WTC11 (cell line): ENCODE data around the gene COX7B.

Experiments
- ATF1 ChIP-seq: sonication (generic); formaldehyde crosslinking; IDR thresholded peaks from 2 replicates; pipeline ENCODE4 v1.8.1; 2023; ENCODE audit warnings: mild to moderate bottlenecking, moderate library complexity, missing genetic modification reagents
- SMAD3 ChIP-seq: sonication (generic); formaldehyde crosslinking; IDR thresholded peaks from 2 replicates; pipeline ENCODE4 v1.8.0; 2022; ENCODE audit warnings: missing genetic modification reagents, mild to moderate bottlenecking, borderline replicate concordance
- ZNF232 ChIP-seq: sonication (generic); formaldehyde crosslinking; IDR thresholded peaks from 2 replicates; pipeline ENCODE4 v1.8.0; 2022; ENCODE audit warnings: mild to moderate bottlenecking, missing genetic modification reagents
- TF ChIP-seq, protein P1 (sequence below): sonication (generic); formaldehyde crosslinking; IDR thresholded peaks from 2 replicates; pipeline ENCODE4 v1.8.0; 2022; ENCODE audit warnings: mild to moderate bottlenecking, missing genetic modification reagents
- TF ChIP-seq, protein P2 (sequence below): fragments of 200-600 bp; IDR thresholded peaks from 2 replicates; pipeline ENCODE4 v1.8.0; 2022; ENCODE audit warnings: antibody characterized with exemption
- TF ChIP-seq, protein P3 (sequence below): sonication (generic); formaldehyde crosslinking; IDR thresholded peaks from 2 replicates; pipeline ENCODE4 v1.8.0; 2022; ENCODE audit warnings: mild to moderate bottlenecking, missing genetic modification reagents
- TF ChIP-seq, protein P4 (sequence below): sonication (generic); formaldehyde crosslinking; IDR thresholded peaks from 2 replicates; pipeline ENCODE4 v1.8.1; 2023; ENCODE audit warnings: mild to moderate bottlenecking, missing genetic modification reagents, moderate library complexity

DNA sequence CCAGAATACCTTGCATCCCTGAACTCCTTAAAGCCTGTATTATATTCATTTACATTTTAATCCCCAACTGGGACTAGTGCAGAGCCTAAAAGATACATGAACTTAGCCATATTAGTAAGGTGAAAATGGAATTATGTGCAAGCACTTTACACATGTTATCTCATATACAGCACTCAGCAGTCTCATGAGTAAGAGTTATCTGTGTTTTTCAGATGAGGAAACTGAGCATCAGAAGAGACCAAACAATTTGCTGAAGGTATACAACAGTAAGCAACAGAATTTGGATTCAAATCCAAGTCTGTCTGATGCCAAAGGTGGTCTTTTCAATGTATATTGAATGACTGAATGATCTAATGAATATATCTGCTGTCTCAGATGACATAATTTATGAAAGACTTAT, 23.5 kb downstream of the COX7B start:
- TF ChIP-seq SMAD3 (CRISPR knock-in tag) (no peak), ZNF232 (CRISPR knock-in tag) (no peak), ATF1 (CRISPR knock-in tag) (no peak)
- TF ChIP-seq, protein P1, sequence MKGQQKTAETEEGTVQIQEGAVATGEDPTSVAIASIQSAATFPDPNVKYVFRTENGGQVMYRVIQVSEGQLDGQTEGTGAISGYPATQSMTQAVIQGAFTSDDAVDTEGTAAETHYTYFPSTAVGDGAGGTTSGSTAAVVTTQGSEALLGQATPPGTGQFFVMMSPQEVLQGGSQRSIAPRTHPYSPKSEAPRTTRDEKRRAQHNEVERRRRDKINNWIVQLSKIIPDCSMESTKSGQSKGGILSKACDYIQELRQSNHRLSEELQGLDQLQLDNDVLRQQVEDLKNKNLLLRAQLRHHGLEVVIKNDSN (CRISPR knock-in tag): no peak
- TF ChIP-seq, protein P2, sequence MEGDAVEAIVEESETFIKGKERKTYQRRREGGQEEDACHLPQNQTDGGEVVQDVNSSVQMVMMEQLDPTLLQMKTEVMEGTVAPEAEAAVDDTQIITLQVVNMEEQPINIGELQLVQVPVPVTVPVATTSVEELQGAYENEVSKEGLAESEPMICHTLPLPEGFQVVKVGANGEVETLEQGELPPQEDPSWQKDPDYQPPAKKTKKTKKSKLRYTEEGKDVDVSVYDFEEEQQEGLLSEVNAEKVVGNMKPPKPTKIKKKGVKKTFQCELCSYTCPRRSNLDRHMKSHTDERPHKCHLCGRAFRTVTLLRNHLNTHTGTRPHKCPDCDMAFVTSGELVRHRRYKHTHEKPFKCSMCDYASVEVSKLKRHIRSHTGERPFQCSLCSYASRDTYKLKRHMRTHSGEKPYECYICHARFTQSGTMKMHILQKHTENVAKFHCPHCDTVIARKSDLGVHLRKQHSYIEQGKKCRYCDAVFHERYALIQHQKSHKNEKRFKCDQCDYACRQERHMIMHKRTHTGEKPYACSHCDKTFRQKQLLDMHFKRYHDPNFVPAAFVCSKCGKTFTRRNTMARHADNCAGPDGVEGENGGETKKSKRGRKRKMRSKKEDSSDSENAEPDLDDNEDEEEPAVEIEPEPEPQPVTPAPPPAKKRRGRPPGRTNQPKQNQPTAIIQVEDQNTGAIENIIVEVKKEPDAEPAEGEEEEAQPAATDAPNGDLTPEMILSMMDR: no peak
- TF ChIP-seq, protein P3, sequence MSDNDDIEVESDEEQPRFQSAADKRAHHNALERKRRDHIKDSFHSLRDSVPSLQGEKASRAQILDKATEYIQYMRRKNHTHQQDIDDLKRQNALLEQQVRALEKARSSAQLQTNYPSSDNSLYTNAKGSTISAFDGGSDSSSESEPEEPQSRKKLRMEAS: no peak
- TF ChIP-seq, protein P4, sequence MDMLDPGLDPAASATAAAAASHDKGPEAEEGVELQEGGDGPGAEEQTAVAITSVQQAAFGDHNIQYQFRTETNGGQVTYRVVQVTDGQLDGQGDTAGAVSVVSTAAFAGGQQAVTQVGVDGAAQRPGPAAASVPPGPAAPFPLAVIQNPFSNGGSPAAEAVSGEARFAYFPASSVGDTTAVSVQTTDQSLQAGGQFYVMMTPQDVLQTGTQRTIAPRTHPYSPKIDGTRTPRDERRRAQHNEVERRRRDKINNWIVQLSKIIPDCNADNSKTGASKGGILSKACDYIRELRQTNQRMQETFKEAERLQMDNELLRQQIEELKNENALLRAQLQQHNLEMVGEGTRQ: no peak
